ENCODE results near the gene CCDC122.

Gene CCDC122

GRCh38 chr13:43794416-43794815 lies 85.1 kb downstream of the CCDC122 start:
- H3K4me3 ChIP-seq (ENCODE audit: low read length), result no peak overlapping the region
- TF ChIP-seq, protein P1, sequence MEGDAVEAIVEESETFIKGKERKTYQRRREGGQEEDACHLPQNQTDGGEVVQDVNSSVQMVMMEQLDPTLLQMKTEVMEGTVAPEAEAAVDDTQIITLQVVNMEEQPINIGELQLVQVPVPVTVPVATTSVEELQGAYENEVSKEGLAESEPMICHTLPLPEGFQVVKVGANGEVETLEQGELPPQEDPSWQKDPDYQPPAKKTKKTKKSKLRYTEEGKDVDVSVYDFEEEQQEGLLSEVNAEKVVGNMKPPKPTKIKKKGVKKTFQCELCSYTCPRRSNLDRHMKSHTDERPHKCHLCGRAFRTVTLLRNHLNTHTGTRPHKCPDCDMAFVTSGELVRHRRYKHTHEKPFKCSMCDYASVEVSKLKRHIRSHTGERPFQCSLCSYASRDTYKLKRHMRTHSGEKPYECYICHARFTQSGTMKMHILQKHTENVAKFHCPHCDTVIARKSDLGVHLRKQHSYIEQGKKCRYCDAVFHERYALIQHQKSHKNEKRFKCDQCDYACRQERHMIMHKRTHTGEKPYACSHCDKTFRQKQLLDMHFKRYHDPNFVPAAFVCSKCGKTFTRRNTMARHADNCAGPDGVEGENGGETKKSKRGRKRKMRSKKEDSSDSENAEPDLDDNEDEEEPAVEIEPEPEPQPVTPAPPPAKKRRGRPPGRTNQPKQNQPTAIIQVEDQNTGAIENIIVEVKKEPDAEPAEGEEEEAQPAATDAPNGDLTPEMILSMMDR (conservative IDR thresholded peaks at IDR 0.05; ENCODE audit: low read length), result no peak
- no peak for DNase-seq (ENCODE audit: low read depth)

- TF ChIP-seq, protein P1 (conservative IDR thresholded peaks at IDR 0.05; ENCODE audit: low read length), result no peak
- peak; percentile 83 for DNase-seq (ENCODE audit: low read depth)
Observed at GRCh38 chr13:43792076-43792881, 87.3 kb downstream of the CCDC122 start.

GRCh38 chr13:43787997-43788396 lies 91.5 kb downstream of the CCDC122 start:
- DNase-seq (ENCODE audit: low read depth), result peak; percentile 49
- TF ChIP-seq, protein P1 (conservative IDR thresholded peaks at IDR 0.05; ENCODE audit: low read length), result peak; percentile 56
- H3K4me3 ChIP-seq (ENCODE audit: low read length), result 0 out of 2 replicates have a peak overlapping the region, but pooled peaks have one; percentile 70

More at GRCh38 chr13:43792076-43792881, 87.3 kb downstream of the CCDC122 start:
- no peak overlapping the region for H3K4me3 ChIP-seq (ENCODE audit: low read length)

DNA sequence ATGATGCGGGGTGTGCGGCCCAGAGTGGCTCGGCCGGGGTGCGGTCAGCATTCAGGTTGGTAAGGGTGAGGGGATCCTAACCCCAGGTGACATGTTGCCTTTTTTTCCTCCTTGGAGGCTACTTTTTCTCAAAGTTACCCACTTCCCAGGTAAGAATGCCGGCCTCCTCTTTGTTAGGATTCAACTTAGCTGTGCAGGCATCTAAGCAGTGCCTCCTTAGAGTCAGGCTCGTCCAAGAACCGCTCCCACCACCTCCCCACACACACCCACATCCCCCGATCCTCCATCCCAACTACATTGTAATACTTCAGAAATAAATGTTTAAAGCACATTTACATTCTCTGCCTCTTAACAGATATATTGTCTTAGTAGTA lies 92.0 kb downstream of the CCDC122 start:
- peak overlapping the region; percentile 70 for H3K4me3 ChIP-seq (ENCODE audit: low read length)
- no peak for DNase-seq (ENCODE audit: low read depth)
- TF ChIP-seq, protein P1 (conservative IDR thresholded peaks at IDR 0.05; ENCODE audit: low read length), result no peak

DNA sequence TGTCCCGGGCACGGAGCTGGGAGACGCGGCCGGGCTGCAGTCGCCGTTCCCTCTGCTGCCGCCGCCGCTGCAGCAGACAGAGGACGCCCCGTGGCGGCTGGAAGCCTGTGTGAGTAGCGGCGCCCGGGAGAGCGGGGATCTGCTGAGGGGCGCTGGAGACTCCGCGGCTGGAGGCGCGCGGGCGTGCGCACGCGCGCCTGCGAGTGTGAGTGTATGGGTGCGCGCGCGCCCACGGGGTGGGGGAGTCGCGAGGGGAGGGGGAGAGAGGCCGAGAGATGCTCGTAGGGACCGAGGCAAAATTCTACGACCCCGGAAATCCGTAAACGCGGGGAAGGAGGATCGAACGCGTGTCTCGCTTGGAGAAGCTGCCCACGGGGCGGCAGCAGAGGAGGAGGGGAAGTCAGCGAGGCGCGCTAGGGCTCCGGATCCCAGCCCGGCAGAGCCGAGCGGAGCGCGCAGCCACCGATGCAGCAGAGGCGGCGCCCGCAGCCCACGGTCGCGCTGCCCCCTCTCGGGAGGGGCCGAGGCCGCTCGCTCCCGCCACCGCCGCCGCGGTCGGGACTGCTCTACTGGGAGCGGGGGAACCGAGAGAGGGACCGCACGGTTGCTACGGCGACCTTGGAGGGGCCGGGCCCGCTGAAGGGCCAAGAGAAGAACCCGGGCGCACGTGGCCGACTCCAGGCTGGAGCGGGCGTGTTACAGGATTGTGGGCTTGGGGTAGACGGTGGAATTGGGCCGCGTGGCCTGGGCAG lies 92.6 kb downstream of the CCDC122 start, which contains the start of gene ENOX1:
TSS of gene ENOX1 (minus strand) at position 207 of the 752 bp plus-strand sequence.
- peak within 1 kb of the TSS; percentile 70 for H3K4me3 ChIP-seq (ENCODE audit: low read length)
- DNase-seq (ENCODE audit: low read depth), result peak; percentile 71
- TF ChIP-seq, protein P1 (conservative IDR thresholded peaks at IDR 0.05; ENCODE audit: low read length), result no peak; the same call in 1 of the 2 replicates

DNA sequence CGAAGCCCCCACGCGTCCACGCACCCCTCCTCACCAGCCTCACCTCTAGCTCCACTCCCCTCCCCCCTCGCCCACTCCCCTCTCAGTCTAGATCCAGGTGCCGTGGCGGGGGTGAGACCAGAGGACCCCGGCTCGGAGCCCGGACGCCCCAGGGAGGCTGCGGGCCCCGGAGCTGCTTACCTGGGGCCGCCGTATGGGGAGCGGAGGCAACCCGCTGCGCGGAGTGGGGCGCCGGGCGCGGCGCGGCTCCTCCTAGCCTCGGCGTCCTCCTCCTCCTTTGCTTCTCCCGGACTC lies 93.1 kb downstream of the CCDC122 start:
- TF ChIP-seq, protein P1 (conservative IDR thresholded peaks at IDR 0.05; ENCODE audit: low read length), result no peak
- H3K4me3 ChIP-seq (ENCODE audit: low read length), result peak overlapping the region; percentile 70
- DNase-seq (ENCODE audit: low read depth), result no peak
